ENCODE results near the gene TBC1D9. TPM values are rescaled to one million over a fixed set of nuclear protein-coding genes. Genes with fewer than 3 reads are reported as not detected.
A peak's percentile ranks its signal among the peaks of the same experiment; 100 is the strongest.

TBC1D9 gene
- total RNA-seq, 1 donor from 2014 or later = 36.4 TPM

- Mint-ChIP-seq H3K4me1 (ENCODE audit: low read depth) (peaks cover 59% of the 10 kb centered on the region), H3K4me3 (ENCODE audit: low read depth) (no peak overlapping the region), H3K9me3 (ENCODE audit: low read depth) (no peaks in the 10 kb centered on the region), H3K27ac (peak overlapping the region; percentile 82), H3K36me3 (ENCODE audit: insufficient read depth) (peaks cover 1% of the 10 kb centered on the region), H3K27me3 (no peaks in the 10 kb centered on the region)
- DNase-seq (ENCODE audit: low spot score, unreplicated experiment) = no peak
- TF ChIP-seq, protein P1, sequence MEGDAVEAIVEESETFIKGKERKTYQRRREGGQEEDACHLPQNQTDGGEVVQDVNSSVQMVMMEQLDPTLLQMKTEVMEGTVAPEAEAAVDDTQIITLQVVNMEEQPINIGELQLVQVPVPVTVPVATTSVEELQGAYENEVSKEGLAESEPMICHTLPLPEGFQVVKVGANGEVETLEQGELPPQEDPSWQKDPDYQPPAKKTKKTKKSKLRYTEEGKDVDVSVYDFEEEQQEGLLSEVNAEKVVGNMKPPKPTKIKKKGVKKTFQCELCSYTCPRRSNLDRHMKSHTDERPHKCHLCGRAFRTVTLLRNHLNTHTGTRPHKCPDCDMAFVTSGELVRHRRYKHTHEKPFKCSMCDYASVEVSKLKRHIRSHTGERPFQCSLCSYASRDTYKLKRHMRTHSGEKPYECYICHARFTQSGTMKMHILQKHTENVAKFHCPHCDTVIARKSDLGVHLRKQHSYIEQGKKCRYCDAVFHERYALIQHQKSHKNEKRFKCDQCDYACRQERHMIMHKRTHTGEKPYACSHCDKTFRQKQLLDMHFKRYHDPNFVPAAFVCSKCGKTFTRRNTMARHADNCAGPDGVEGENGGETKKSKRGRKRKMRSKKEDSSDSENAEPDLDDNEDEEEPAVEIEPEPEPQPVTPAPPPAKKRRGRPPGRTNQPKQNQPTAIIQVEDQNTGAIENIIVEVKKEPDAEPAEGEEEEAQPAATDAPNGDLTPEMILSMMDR (IDR thresholded peaks at IDR 0.05; ENCODE audit: unreplicated experiment) = no peak
Measured at GRCh38 chr4:140739971-140740370, 16.2 kb downstream of the TBC1D9 start.

DNA sequence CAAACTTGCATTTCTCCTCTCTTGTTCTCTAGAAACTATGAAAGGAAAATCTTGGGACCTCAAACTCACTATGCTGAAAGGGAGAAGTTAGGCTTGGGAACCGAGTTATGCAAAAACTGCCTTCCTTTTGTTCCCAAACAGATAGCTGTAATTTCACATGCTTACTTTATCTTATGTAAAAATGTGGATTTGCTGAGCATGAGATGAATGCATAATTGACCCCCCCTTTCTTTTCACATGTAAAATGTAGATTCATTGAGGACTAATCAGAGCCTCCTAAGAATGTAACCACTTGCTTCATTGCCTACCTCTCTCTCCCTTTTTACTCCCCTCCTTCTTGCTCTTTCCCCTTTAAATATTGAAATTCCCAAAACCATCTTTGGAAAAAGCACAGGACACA lies 18.0 kb downstream of the TBC1D9 start:
- Mint-ChIP-seq H3K4me1 (ENCODE audit: low read depth) (peaks cover 46% of the 10 kb centered on the region), H3K27ac (no peak overlapping the region), H3K27me3 (no peaks in the 10 kb centered on the region), H3K36me3 (ENCODE audit: insufficient read depth) (peaks cover 1% of the 10 kb centered on the region), H3K4me3 (ENCODE audit: low read depth) (no peak overlapping the region), H3K9me3 (ENCODE audit: low read depth) (no peaks in the 10 kb centered on the region)
- TF ChIP-seq, protein P1 (IDR thresholded peaks at IDR 0.05; ENCODE audit: unreplicated experiment) = no peak
- DNase-seq (ENCODE audit: low spot score, unreplicated experiment) = no peak

DNA sequence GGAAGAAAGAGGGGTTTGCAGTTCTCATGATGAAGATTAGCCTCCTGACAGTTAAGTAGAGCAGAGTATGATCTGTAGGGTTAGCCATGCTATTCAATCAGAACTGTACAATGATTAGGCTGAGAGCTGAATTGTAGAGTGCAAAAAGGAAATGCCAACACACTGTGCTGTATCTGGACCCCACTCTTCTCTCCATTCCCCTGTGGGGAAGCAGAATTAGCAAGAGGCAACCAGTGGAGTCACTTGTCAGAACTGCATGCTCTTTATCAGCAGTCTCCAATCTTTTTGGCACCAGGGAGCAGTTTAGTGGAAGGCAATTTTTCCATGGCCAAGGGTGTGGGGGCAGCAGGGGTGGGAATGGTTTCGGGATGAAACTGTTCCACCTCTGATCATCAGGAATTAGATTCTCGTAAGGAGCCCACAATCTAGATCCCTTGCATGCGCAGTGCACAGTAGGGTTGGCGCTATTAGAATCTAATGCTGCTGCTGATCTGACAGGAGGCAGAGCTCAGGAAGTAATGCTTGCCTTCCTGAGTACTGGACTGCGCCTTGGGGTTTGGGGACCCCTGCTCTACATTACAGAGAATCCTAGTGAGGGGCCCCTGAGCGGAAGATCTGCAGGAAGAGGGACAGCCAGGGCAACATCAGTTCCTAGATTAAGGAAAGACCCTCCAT lies 19.4 kb downstream of the TBC1D9 start:
- TF ChIP-seq, protein P1 (IDR thresholded peaks at IDR 0.05; ENCODE audit: unreplicated experiment) = no peak
- Mint-ChIP-seq H3K27me3 (no peaks in the 10 kb centered on the region), H3K27ac (peak overlapping the region; percentile 86), H3K36me3 (ENCODE audit: insufficient read depth) (peaks cover 1% of the 10 kb centered on the region), H3K4me3 (ENCODE audit: low read depth) (no peak overlapping the region), H3K4me1 (ENCODE audit: low read depth) (peaks cover 34% of the 10 kb centered on the region), H3K9me3 (ENCODE audit: low read depth) (no peaks in the 10 kb centered on the region)
- DNase-seq (ENCODE audit: low spot score, unreplicated experiment) = no peak

DNA sequence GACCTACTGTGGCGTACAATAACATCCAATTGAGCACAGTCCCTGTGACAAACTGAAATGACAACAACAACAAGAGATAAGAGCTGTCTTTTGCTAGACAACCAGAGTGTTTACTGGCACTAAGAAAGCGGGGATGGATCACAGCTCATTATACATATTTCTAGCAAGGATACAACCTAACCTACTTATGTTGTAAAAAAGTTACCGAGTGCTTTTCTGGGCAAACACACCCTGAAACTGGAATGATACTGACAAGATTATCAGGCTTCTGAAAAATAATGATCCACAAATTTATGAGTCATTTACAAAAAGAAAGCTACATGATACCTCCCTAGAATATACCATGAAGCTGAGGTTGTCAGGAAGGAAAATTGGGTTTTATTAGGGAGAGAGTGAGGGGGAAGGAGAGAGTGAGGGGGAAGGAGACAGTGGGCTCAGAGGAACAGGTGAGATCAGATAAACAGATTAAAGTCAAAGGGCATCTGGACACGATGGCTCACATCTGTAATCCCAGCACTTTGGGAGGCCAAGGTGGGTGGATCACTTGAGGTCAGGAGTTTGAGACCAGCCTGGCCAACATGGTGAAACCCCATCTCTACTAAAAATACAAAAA lies 20.3 kb downstream of the TBC1D9 start:
- H3K27me3 Mint-ChIP-seq = no peaks in the 10 kb centered on the region
- TF ChIP-seq, protein P1 (IDR thresholded peaks at IDR 0.05; ENCODE audit: unreplicated experiment) = no peak
- no peak overlapping the region for H3K27ac Mint-ChIP-seq
- peaks cover 1% of the 10 kb centered on the region for H3K36me3 Mint-ChIP-seq (ENCODE audit: insufficient read depth)
- no peaks in the 10 kb centered on the region for H3K9me3 Mint-ChIP-seq (ENCODE audit: low read depth)
- DNase-seq (ENCODE audit: low spot score, unreplicated experiment) = no peak
- H3K4me1 Mint-ChIP-seq (ENCODE audit: low read depth) = peaks cover 26% of the 10 kb centered on the region
- no peak overlapping the region for H3K4me3 Mint-ChIP-seq (ENCODE audit: low read depth)

DNA sequence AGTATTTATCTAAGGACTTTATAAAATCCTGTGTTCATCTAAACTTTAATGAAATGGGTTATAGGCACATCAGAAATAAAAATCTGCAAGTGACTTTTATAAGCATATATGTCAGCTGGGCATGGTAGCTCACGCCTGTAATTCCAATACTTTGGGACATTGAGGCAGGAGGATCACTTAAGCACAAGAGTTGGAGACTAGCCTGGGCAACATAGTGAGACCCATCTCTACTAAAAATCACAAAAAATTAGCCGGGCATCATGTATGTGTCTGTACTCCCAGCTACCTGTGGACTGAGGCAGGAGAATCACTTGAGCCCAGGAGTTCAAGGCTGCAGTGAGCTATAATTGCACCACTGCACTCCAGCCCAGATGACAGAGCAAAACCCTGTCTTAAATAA lies 20.9 kb downstream of the TBC1D9 start:
- no peak for DNase-seq (ENCODE audit: low spot score, unreplicated experiment)
- Mint-ChIP-seq H3K27ac (no peak overlapping the region), H3K9me3 (ENCODE audit: low read depth) (no peaks in the 10 kb centered on the region), H3K4me1 (ENCODE audit: low read depth) (peaks cover 20% of the 10 kb centered on the region), H3K4me3 (ENCODE audit: low read depth) (no peak overlapping the region), H3K36me3 (ENCODE audit: insufficient read depth) (peaks cover 1% of the 10 kb centered on the region), H3K27me3 (no peaks in the 10 kb centered on the region)
- TF ChIP-seq, protein P1 (IDR thresholded peaks at IDR 0.05; ENCODE audit: unreplicated experiment) = no peak

All from progenitor cell of endocrine pancreas (in vitro differentiated cells).